GM12875 (cell line): Measurements from ENCODE around the gene HTRA1.

Source experiments
- H3K4me3 ChIP-seq: one replicate; pipeline ENCODE4 v1.5.1; 2011; ENCODE audit warnings: low read depth, low read length, control low read depth
- CTCF ChIP-seq: IDR thresholded peaks from 2 replicates; pipeline ENCODE4 v1.5.1; 2011; ENCODE audit warnings: low read depth, mild to moderate bottlenecking, control low read depth, inconsistent platforms, low read length, moderate library complexity, borderline replicate concordance; ENCODE audit not compliant: insufficient read depth

HTRA1 gene

GRCh38 chr10:122509323-122509722, 48.0 kb downstream of the HTRA1 start:
- no peak for TF ChIP-seq CTCF
- no peak overlapping the region for H3K4me3 ChIP-seq

- H3K4me3 ChIP-seq: no peak overlapping the region
- TF ChIP-seq CTCF: no peak
Measured at GRCh38 chr10:122510326-122510725, 49.0 kb downstream of the HTRA1 start.

GRCh38 chr10:122510736-122511135, 49.4 kb downstream of the HTRA1 start:
- H3K4me3 ChIP-seq: no peak overlapping the region
- no peak for TF ChIP-seq CTCF

- TF ChIP-seq CTCF: no peak
- H3K4me3 ChIP-seq: no peak overlapping the region
Measured at GRCh38 chr10:122513053-122513452, 51.7 kb downstream of the HTRA1 start.

GRCh38 chr10:122514045-122514840, 52.9 kb downstream of the HTRA1 start:
- H3K4me3 ChIP-seq: no peak overlapping the region
- TF ChIP-seq CTCF: no peak

- no peak for TF ChIP-seq CTCF
- no peak overlapping the region for H3K4me3 ChIP-seq
Measured at GRCh38 chr10:122515022-122515424, 53.7 kb downstream of the HTRA1 start.

GRCh38 chr10:122515588-122516231, 54.4 kb downstream of the HTRA1 start:
- no peak for TF ChIP-seq CTCF
- no peak overlapping the region for H3K4me3 ChIP-seq
